Colonic mucosa (tissue), 4 donors: Measurements from ENCODE around the gene KRT6B. TPM values are rescaled to one million over a fixed set of nuclear protein-coding genes. Genes with fewer than 3 reads are reported as not detected.

ENCODE experiments used
- DNase-seq: peaks from one replicate; pipeline ENCODE4 v3.0.0-alpha.2; 2020
- H3K27ac ChIP-seq: fragments of 200-600 bp; one replicate; pipeline ENCODE4 v1.8.0; 2021
- H3K27me3 ChIP-seq: fragments of 200-600 bp; one replicate; pipeline ENCODE4 v1.8.0; 2021
- H3K36me3 ChIP-seq: fragments of 200-600 bp; one replicate; pipeline ENCODE4 v1.8.0; 2021
- H3K4me1 ChIP-seq: fragments of 200-600 bp; one replicate; pipeline ENCODE4 v1.8.0; 2021; ENCODE audit warnings: mild to moderate bottlenecking
- H3K4me3 ChIP-seq: fragments of 200-600 bp; one replicate; pipeline ENCODE4 v1.8.0; 2021
- H3K9ac ChIP-seq, 2 donors: one replicate each; pipeline ENCODE4 v1.7.0; 2013; ENCODE audit warnings: control low read depth in 2 of 2, low read depth in 2 of 2, low read length in 2 of 2
- H3K9me3 ChIP-seq: fragments of 200-600 bp; one replicate; pipeline ENCODE4 v1.8.0; 2021
- CTCF ChIP-seq: fragments of 200-600 bp; IDR thresholded peaks from one replicate; pipeline ENCODE4 v1.8.0; 2022; ENCODE audit warnings: antibody characterized with exemption, mild to moderate bottlenecking
- intact Hi-C: fragments of 100-400 bp; cut with DNase I; formaldehyde crosslinking; loops from one replicate; pipeline ENCODE4 v1.14.1; 2022
- total RNA-seq, 2 donors: library from RNA; stranded (reverse); fragmentation: NEBNext Ultra II Directional in 1 of 2; extraction: Animal tissue kit (Norgen Biotek cat#: 25700) in 1 of 2; gene quantifications; one replicate each; pipeline ENCODE4 v1.2.1, GENCODE V29; 2021
- donor health status: healthy.
- donor health status: DM: no; HTN: no; CAD: no.
- donor health status: DM: no; HTN: no; CAD: no.

Gene KRT6B
- total RNA-seq, 2 donors from 2014 or later: 0.13 to 1.4 TPM

- intact Hi-C loops: no loop called here
- Histone ChIP-seq H3K9ac (no peak overlapping the region), H3K27ac (no peak overlapping the region), H3K27me3 (no peaks in the 10 kb centered on the region), H3K9me3 (no peaks in the 10 kb centered on the region), H3K4me1 (no peaks in the 10 kb centered on the region), H3K4me3 (no peak overlapping the region), H3K36me3 (no peaks in the 10 kb centered on the region)
- no peak for TF ChIP-seq CTCF
- no peak for DNase-seq
Measured at GRCh38 chr12:52399756-52400155, 52.2 kb downstream of the KRT6B start.

GRCh38 chr12:52398176-52398575, 53.8 kb downstream of the KRT6B start:
- no peak for TF ChIP-seq CTCF
- Histone ChIP-seq H3K27ac (no peak overlapping the region), H3K4me1 (no peaks in the 10 kb centered on the region), H3K36me3 (no peaks in the 10 kb centered on the region), H3K4me3 (no peak overlapping the region), H3K9ac (no peak overlapping the region), H3K9me3 (no peaks in the 10 kb centered on the region), H3K27me3 (no peaks in the 10 kb centered on the region)
- intact Hi-C loops: no loop called here
- no peak for DNase-seq

GRCh38 chr12:52396656-52397055, 55.3 kb downstream of the KRT6B start:
- Histone ChIP-seq H3K36me3 (no peaks in the 10 kb centered on the region), H3K9me3 (no peaks in the 10 kb centered on the region), H3K27me3 (no peaks in the 10 kb centered on the region), H3K4me3 (no peak overlapping the region), H3K27ac (no peak overlapping the region), H3K4me1 (no peaks in the 10 kb centered on the region), H3K9ac (no peak overlapping the region)
- TF ChIP-seq CTCF: no peak
- no peak for DNase-seq
- intact Hi-C loops: no loop called here

Other genes with a start within 250 kb of the KRT6B start
- 1 to 10 TPM; 2.1 to 4.0 TPM for gene KRT7, start 218.9 kb downstream of the KRT6B start, total RNA-seq
- under 1 TPM in 1 of 2 donors, not detected in 1; 0.16 TPM for gene KRT86, start 177.5 kb downstream of the KRT6B start, total RNA-seq
- gene KRT81, start 160.6 kb downstream of the KRT6B start, total RNA-seq: under 1 TPM in 1 of 2 donors, not detected in 1; 0.77 TPM
- gene KRT83, start 130.7 kb downstream of the KRT6B start, total RNA-seq: not detected
- not detected for gene KRT85, start 84.7 kb downstream of the KRT6B start, total RNA-seq
- not detected for gene KRT84, start 66.5 kb downstream of the KRT6B start, total RNA-seq
- gene KRT82, start 45.8 kb downstream of the KRT6B start, total RNA-seq: not detected
- gene KRT75, start 17.8 kb downstream of the KRT6B start, total RNA-seq: under 1 TPM in 1 of 2 donors, not detected in 1; 0.10 TPM
- gene KRT6C, start 21.7 kb upstream of the KRT6B start, total RNA-seq: not detected
- gene KRT6A, start 41.1 kb upstream of the KRT6B start, total RNA-seq: not detected
- not detected for gene KRT5, start 68.2 kb upstream of the KRT6B start, total RNA-seq
- not detected for gene KRT71, start 101.0 kb upstream of the KRT6B start, total RNA-seq
- gene KRT74, start 121.7 kb upstream of the KRT6B start, total RNA-seq: not detected
- under 1 TPM in 1 of 2 donors, not detected in 1; 0.25 TPM for gene KRT72, start 149.3 kb upstream of the KRT6B start, total RNA-seq
- gene KRT73, start 166.4 kb upstream of the KRT6B start, total RNA-seq: not detected
- not detected for gene KRT2, start 200.1 kb upstream of the KRT6B start, total RNA-seq
- gene KRT1, start 228.3 kb upstream of the KRT6B start, total RNA-seq: 1 to 10 TPM in 1 of 2 donors, not detected in 1; 1.2 TPM